Psoas muscle (tissue), 8 donors: ENCODE data around the gene TRPV3. TPM values are rescaled to one million over a fixed set of nuclear protein-coding genes. Genes with fewer than 3 reads are reported as not detected.
"Not testable (repeated sequence)": the region's sequence is repeated elsewhere in the genome, so short reads cannot be mapped to it uniquely, and the experiment has no call there.

Experiments used
- ATAC-seq, 4 donors: fragments of 200-7000 bp; cut with Tn5 transposase; one replicate each; pipeline ENCODE4 v1.9.1; 2020; ENCODE audit warnings: moderate library complexity in 3 of 4, mild to moderate bottlenecking in 2 of 4
- DNase-seq, 2 donors: peaks; one replicate each; pipeline ENCODE4 v3.0.0-alpha.2; 2020
- H3K27ac ChIP-seq: fragments of 200-600 bp; one replicate; pipeline ENCODE4 v1.8.0; 2022
- H3K27me3 ChIP-seq, 3 donors: fragments of 200-600 bp in 1 of 3; one replicate each; pipeline versions ENCODE4 v1.6.1 to v1.8.0; 2013 to 2022; ENCODE audit warnings: low read length in 2 of 3, mild to moderate bottlenecking in 2 of 3, moderate library complexity in 1 of 3; ENCODE audit not compliant: insufficient read depth in 3 of 3
- H3K36me3 ChIP-seq, 2 donors: fragments of 200-600 bp in 1 of 2; one replicate each; pipeline versions ENCODE4 v1.6.1 to v1.8.0; 2013 to 2022; ENCODE audit warnings: low read depth in 1 of 2, mild to moderate bottlenecking in 1 of 2, moderate library complexity in 1 of 2; ENCODE audit not compliant: insufficient read depth in 1 of 2
- H3K4me1 ChIP-seq: fragments of 200-600 bp; one replicate; pipeline ENCODE4 v1.8.0; 2022
- H3K4me3 ChIP-seq: fragments of 200-600 bp; one replicate; pipeline ENCODE4 v1.8.0; 2022; ENCODE audit warnings: mild to moderate bottlenecking
- H3K9me3 ChIP-seq: fragments of 200-600 bp; one replicate; pipeline ENCODE4 v1.8.0; 2022
- CTCF ChIP-seq: fragments of 200-600 bp; IDR thresholded peaks from one replicate; pipeline ENCODE4 v1.8.0; 2022; ENCODE audit warnings: antibody characterized with exemption
- WGBS, 3 donors: extraction: QIAGEN DNeasy Blood & Tissue Kit; methylation state at CpG; one replicate each; pipeline versions ENCODE4 v1.1.6 to v1.1.7; 2013; 5-methylcytosine and 5-hydroxymethylcytosine counted together
- intact Hi-C, 2 donors: fragments of 100-400 bp; cut with DNase I; formaldehyde crosslinking; loops; one replicate each; pipeline versions ENCODE4 v1.11.0 to v1.14.2; 2022
- polyA plus RNA-seq, 3 donors: library from polyadenylated mRNA; stranded (reverse); fragments of 200-250 nt; gene quantifications; one replicate each; pipeline ENCODE4 v1.2.3, GENCODE V29; 2013
- total RNA-seq, 4 donors: library from RNA; stranded (reverse); fragmentation: NEBNext Ultra II Directional in 2 of 4; extraction: Animal tissue kit (Norgen Biotek cat#: 25700) in 2 of 4; gene quantifications; one replicate each; pipeline versions ENCODE4 v1.2.1 to v1.2.4, GENCODE V29; 2021 to 2023
- donor health status: healthy with polysubstance abuse.
- donor health status: DM: no; HTN: no; CAD: no; lungs with moderate emphysema.
- donor health status: Bipolar disorder and iron deficiency.
- donor health status: healthy.
- donor health status: DM: yes; HTN: yes; CAD: no.
- donor health status: DM: no; HTN: no; CAD: no.
- donor health status: DM: no; HTN: no; CAD: no.
- donor health status: DM: yes; HTN: yes; CAD: no.

The TRPV3 gene
- total and polyA plus RNA-seq, 7 donors, result 0.32 to 10.1 (median 0.71) TPM

DNA sequence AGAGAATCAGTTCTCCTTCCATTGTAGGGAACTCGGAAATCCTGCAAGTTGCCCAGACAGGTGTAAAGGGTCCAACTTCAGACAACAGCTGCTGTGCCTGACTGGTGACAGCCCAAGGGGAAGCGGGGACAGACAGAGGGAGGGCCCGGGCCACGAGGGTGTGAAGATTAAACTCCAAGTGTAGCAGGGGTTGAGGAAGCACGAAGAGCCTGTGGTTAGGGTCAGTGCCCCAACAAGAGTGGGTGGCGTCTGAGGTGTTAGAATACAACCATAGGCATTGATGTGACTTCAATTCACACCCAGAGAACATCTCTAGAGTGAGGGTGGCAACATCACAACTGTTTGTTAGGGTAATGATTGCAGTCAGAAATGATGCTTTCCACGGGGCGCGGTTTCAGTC is 42.7 kb downstream of the TRPV3 start:
- no peak for TF ChIP-seq CTCF
- Histone ChIP-seq H3K9me3 (no peaks in the 10 kb centered on the region), H3K27ac (no peak overlapping the region), H3K36me3 (no peaks in the 10 kb centered on the region), H3K4me3 (no peak overlapping the region), H3K27me3 (no peaks in the 10 kb centered on the region), H3K4me1 (peaks cover 26% of the 10 kb centered on the region)
- DNase-seq, result no peak
- intact Hi-C loops, result no loop called here
- WGBS, 3 donors, result 45 to 63% (median 54%) methylated on average over 9 of the region's 9 CpGs
- peak in 2 of 4 donors; percentile 11 to 15 for ATAC-seq

GRCh38 chr17:3514167-3514566 is 43.4 kb downstream of the TRPV3 start:
- H3K9me3 ChIP-seq, intact Hi-C loops, H3K36me3 ChIP-seq, H3K4me3 ChIP-seq, H3K27me3 ChIP-seq, ATAC-seq, DNase-seq: not testable (repeated sequence)
- WGBS, 3 donors, result 91 to 97% (median 93%) methylated on average over 11 of the region's 11 CpGs
- peaks cover 26% of the 10 kb centered on the region for H3K4me1 ChIP-seq
- H3K27ac ChIP-seq, result peak overlapping the region; percentile 89

GRCh38 chr17:3513305-3514035 is 44.1 kb downstream of the TRPV3 start:
- intact Hi-C loops, result no loop called here
- H3K4me3 ChIP-seq, result peak overlapping the region; percentile 55
- ATAC-seq (peak; percentile 28 to 45 (median 38)), DNase-seq (peak in 1 of 2 donors; percentile 60)
- H3K36me3 ChIP-seq, result no peaks in the 10 kb centered on the region
- peaks cover 26% of the 10 kb centered on the region for H3K4me1 ChIP-seq
- H3K27me3 ChIP-seq, result no peaks in the 10 kb centered on the region
- 64 to 73% (median 69%) methylated on average over 22 to 23 of the region's 23 CpGs for WGBS, 3 donors
- H3K27ac ChIP-seq, result peak overlapping the region; percentile 89
- no peaks in the 10 kb centered on the region for H3K9me3 ChIP-seq
- no peak for TF ChIP-seq CTCF

- ATAC-seq (peak; percentile 93 to 98 (median 96)), DNase-seq (peak; percentile 85 to 92)
- Histone ChIP-seq H3K36me3 (no peaks in the 10 kb centered on the region), H3K4me1 (peaks cover 26% of the 10 kb centered on the region), H3K27ac (peak overlapping the region; percentile 89), H3K9me3 (no peaks in the 10 kb centered on the region), H3K4me3 (peak overlapping the region; percentile 55), H3K27me3 (no peaks in the 10 kb centered on the region)
- TF ChIP-seq CTCF, result no peak
- WGBS, 3 donors, result 12 to 19% (median 17%) methylated on average over 20 of the region's 20 CpGs
- intact Hi-C loops, result no loop called here
Observed at GRCh38 chr17:3512505-3513171, 45.0 kb downstream of the TRPV3 start.

DNA sequence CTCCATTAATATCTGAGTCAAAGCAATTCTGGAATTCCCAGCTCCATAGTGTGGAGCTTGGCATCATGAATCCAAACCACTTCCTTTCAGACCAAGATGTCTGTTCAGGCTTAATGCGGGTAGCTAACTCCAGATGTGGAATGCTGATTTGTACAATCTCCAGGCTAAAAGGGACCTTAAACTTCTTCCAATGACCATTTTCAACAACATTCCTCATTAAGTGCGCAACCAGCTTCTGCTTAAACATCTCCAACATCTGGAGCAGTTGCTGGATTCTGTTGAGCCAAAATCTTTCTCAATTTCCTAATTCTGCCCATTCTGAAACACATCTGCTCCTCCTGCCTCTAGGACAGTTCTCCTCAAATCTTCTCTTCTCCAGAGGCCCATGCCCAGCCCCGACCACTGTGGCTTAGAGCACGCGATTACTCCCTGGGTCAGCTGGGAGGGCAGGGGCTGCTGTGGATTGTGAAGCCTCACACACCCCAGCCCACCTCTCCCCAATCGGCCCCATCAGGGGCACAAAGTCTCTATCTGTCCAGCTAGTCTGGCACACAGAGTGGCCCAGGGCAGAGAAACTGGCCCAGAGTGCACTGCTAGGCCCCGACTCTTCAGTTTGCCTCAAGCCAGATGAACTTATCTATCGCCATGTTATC is 45.6 kb downstream of the TRPV3 start:
- intact Hi-C loops, result no loop called here
- H3K9me3 ChIP-seq, result no peaks in the 10 kb centered on the region
- no peaks in the 10 kb centered on the region for H3K36me3 ChIP-seq
- WGBS, 3 donors, result 30 to 50% (median 35%) methylated on average over 5 to 8 of the region's 8 CpGs
- H3K4me1 ChIP-seq, result peaks cover 26% of the 10 kb centered on the region
- peak overlapping the region; percentile 89 for H3K27ac ChIP-seq
- DNase-seq (peak in 1 of 2 donors; percentile 62), ATAC-seq (peak; percentile 38 to 50 (median 39))
- H3K4me3 ChIP-seq, result peak overlapping the region; percentile 55
- no peaks in the 10 kb centered on the region for H3K27me3 ChIP-seq
- no peak for TF ChIP-seq CTCF
